ENCODE measurements around the gene RNF38.

The RNF38 gene

DNA sequence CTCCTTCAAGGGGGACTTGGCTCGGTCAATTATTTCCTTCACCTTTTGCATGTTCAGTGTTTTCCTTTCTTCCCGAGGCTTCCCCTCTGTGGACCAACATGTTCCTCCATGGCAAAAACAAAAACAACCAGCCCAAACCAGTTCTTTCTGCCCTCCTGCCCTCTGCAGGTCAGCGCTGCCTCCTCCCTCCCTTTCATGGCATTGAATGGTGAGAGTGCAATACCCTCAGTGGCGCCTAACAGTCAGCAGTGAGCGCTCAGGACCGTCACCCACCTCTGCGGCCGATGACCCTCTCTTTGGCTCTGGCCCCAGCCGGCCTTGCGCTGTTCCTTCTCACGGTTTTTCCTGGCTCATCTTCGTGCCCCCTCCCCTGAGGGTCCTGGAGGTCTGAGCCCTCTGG lies 107.4 kb downstream of the RNF38 start (continued):
- TF ChIP-seq, protein P1, sequence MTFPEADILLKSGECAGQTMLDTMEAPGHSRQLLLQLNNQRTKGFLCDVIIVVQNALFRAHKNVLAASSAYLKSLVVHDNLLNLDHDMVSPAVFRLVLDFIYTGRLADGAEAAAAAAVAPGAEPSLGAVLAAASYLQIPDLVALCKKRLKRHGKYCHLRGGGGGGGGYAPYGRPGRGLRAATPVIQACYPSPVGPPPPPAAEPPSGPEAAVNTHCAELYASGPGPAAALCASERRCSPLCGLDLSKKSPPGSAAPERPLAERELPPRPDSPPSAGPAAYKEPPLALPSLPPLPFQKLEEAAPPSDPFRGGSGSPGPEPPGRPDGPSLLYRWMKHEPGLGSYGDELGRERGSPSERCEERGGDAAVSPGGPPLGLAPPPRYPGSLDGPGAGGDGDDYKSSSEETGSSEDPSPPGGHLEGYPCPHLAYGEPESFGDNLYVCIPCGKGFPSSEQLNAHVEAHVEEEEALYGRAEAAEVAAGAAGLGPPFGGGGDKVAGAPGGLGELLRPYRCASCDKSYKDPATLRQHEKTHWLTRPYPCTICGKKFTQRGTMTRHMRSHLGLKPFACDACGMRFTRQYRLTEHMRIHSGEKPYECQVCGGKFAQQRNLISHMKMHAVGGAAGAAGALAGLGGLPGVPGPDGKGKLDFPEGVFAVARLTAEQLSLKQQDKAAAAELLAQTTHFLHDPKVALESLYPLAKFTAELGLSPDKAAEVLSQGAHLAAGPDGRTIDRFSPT (tag by site-specific recombination; IDR thresholded peaks at IDR 0.05): no peak
- TF ChIP-seq ZNF76 (tag by site-specific recombination; IDR thresholded peaks at IDR 0.05; ENCODE audit: borderline replicate concordance, low read depth) (no peak), WT1 (tag by site-specific recombination; IDR thresholded peaks at IDR 0.05) (no peak)

DNA sequence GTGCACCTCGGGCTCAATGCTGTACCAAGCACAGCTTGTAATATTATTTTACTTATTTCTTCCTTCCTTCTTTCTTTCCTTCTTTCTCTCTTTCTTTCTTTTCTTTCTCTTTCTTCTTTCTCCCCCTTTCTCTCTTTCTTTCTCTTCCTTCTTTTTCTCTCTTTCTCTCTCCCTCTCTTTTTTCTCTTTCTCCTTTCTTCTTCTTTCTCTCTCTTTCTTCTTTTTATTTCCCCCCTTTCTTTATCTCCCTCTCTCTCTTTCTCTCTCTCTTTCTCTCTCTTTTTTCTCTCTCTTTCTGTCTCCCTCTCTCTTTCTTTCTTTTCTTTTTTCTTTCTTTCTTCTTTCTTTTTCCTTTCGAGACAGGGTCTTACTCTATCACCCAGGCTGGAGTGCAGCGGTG lies 109.1 kb downstream of the RNF38 start:
- peak; percentile 82 for TF ChIP-seq ZNF366 (tag by site-specific recombination; conservative IDR thresholded peaks at IDR 0.05)
- TF ChIP-seq ZNF335 (tag by site-specific recombination; conservative IDR thresholded peaks at IDR 0.05): no peak
- TF ChIP-seq ZNF223 (tag by site-specific recombination; IDR thresholded peaks at IDR 0.05): 0 out of 2 replicates have a peak, but pooled peaks have one; percentile 26
- TF ChIP-seq ZNF596 (tag by site-specific recombination; IDR thresholded peaks at IDR 0.05): peak; percentile 94
- peak; percentile 95 for TF ChIP-seq PRDM1 (tag by site-specific recombination; IDR thresholded peaks at IDR 0.05)
- no peak for TF ChIP-seq ZNF133 (tag by site-specific recombination; IDR thresholded peaks at IDR 0.05)
- ChIA-PET CTCF (interaction anchor here (0.6 to 1.0 kb wide), 2 partner anchors 9 to 1704 kb away, joined by 3 read pairs; no protein-coding TSS in a partner anchor), POLR2A (interaction anchor here (0.6 kb wide), 1 partner anchor 33 kb away, joined by 3 read pairs; no protein-coding TSS in a partner anchor)
- H3K4me1 ChIP-seq (ENCODE audit: control insufficient read depth, insufficient read depth, low read length): no peaks in the 10 kb centered on the region
- H3K9me3 ChIP-seq (ENCODE audit: control insufficient read depth, insufficient read depth, low read depth, low read length): no peaks in the 10 kb centered on the region
- H3K27ac ChIP-seq (ENCODE audit: extremely low read depth, low read depth, low read length): no peak overlapping the region
- H3K4me3 ChIP-seq (ENCODE audit: low read depth, low read length): no peak overlapping the region
- H3K36me3 ChIP-seq (ENCODE audit: control insufficient read depth in 2 of 2, insufficient read depth in 1 of 2, low read length in 2 of 2): no peaks in the 10 kb centered on the region

DNA sequence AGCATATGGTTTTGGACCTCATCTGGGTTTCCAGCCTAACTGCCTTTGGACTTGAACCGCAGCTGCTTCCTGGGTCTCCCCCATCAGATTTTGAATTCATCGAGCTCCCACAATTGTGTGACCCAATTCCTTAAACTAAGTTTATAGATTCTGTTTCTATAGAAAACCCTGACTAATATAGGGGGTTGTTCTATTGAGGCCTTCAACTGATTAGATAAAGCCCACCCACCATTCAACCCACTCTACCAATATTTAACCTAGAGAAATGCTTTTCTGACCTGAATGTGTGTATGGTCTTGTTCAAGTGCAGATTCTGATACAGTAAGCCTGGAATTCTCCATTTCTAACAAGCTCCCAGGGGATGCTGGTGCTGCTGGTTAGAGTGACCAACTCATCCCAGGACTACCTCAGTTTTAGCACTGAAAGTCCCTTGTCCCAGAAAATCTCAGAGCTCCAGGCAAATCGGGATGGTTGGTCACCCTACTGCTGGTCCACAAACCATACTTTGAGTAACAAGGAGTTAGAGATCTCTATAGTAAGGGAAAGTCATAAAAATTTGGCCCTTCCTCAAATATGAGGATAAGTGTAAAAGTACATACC lies 110.1 kb downstream of the RNF38 start:
- Histone ChIP-seq H3K9me3 (ENCODE audit: control insufficient read depth, insufficient read depth, low read depth, low read length) (no peaks in the 10 kb centered on the region), H3K4me1 (ENCODE audit: control insufficient read depth, insufficient read depth, low read length) (no peaks in the 10 kb centered on the region), H3K27ac (ENCODE audit: extremely low read depth, low read depth, low read length) (no peak overlapping the region), H3K4me3 (ENCODE audit: low read depth, low read length) (no peak overlapping the region), H3K36me3 (ENCODE audit: control insufficient read depth in 2 of 2, insufficient read depth in 1 of 2, low read length in 2 of 2) (no peaks in the 10 kb centered on the region)
- TF ChIP-seq ZBTB1 (tag by site-specific recombination; IDR thresholded peaks at IDR 0.05): no peak
- no peak for TF ChIP-seq ZNF133 (tag by site-specific recombination; IDR thresholded peaks at IDR 0.05)
- TF ChIP-seq ZNF10 (tag by site-specific recombination; IDR thresholded peaks at IDR 0.05): peak; percentile 90
- TF ChIP-seq WT1 (tag by site-specific recombination; IDR thresholded peaks at IDR 0.05): no peak
- no peak for TF ChIP-seq ZNF37A (tag by site-specific recombination; IDR thresholded peaks at IDR 0.05)
- POLR2A ChIA-PET: no interaction called here
- CTCF ChIA-PET: interaction anchor here (0.5 to 0.6 kb wide), 2 partner anchors 34 to 156 kb away, joined by 3 to 5 read pairs; no protein-coding TSS in a partner anchor

DNA sequence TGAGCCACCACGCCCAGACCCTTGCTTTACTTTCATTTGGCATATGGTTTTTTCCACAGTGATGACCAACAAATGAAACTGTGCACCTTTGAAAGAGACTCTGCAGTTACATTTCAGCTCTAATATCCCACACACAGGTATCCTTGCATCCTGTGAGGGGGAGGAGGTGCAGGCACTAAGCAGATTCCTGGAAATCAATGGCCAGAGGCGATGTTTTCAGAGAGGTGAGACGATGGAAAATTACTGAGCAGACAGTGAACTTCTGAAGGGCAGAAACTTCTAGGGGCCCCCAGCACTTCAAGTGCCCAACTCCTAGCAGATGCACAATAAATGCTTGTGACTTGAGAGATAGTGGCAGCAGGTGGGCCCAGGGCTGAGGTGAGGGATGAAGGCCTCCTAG lies 112.0 kb downstream of the RNF38 start:
- TF ChIP-seq ZFP37 (tag by site-specific recombination; IDR thresholded peaks at IDR 0.05) (no peak), ZNF473 (tag by site-specific recombination; IDR thresholded peaks at IDR 0.05) (no peak)
- Histone ChIP-seq H3K4me3 (ENCODE audit: low read depth, low read length) (no peak overlapping the region), H3K4me1 (ENCODE audit: control insufficient read depth, insufficient read depth, low read length) (no peaks in the 10 kb centered on the region; the same call in 1 of the 2 replicates), H3K9me3 (ENCODE audit: control insufficient read depth, insufficient read depth, low read depth, low read length) (no peaks in the 10 kb centered on the region), H3K27ac (ENCODE audit: extremely low read depth, low read depth, low read length) (no peak overlapping the region), H3K36me3 (ENCODE audit: control insufficient read depth in 2 of 2, insufficient read depth in 1 of 2, low read length in 2 of 2) (no peaks in the 10 kb centered on the region)
- POLR2A ChIA-PET: interaction anchor here (0.6 kb wide), 1 partner anchor 18 kb away, joined by 6 read pairs; no protein-coding TSS in a partner anchor
- CTCF ChIA-PET: interaction anchor here (0.9 kb wide), 1 partner anchor 11 kb away, joined by 4 read pairs; no protein-coding TSS in a partner anchor

All from HEK293 (cell line).